GM19193 (cell line): Measurements from ENCODE around the gene SLC9A5.

Experiments
- POLR2A ChIP-seq: IDR thresholded peaks from 4 replicates; pipeline ENCODE4 v1.6.1; 2011; ENCODE audit not compliant: insufficient read depth, insufficient read length; ENCODE audit errors: extremely low read depth

The SLC9A5 gene

GRCh38 chr16:67254801-67255552 lies 6.2 kb downstream of the SLC9A5 start:
- TF ChIP-seq POLR2A: no peak

GRCh38 chr16:67255553-67256221 lies 6.9 kb downstream of the SLC9A5 start:
- TF ChIP-seq POLR2A: no peak

- TF ChIP-seq POLR2A: no peak
Measured at GRCh38 chr16:67256701-67257230, 8.0 kb downstream of the SLC9A5 start.

- TF ChIP-seq POLR2A: no peak
Measured at GRCh38 chr16:67257486-67258160, 8.8 kb downstream of the SLC9A5 start.

GRCh38 chr16:67258161-67258835 lies 9.5 kb downstream of the SLC9A5 start:
- no peak for TF ChIP-seq POLR2A

GRCh38 chr16:67259705-67260104 lies 10.9 kb downstream of the SLC9A5 start:
- TF ChIP-seq POLR2A: no peak

- TF ChIP-seq POLR2A: no peak
Measured at GRCh38 chr16:67260426-67261063, 11.8 kb downstream of the SLC9A5 start.

- TF ChIP-seq POLR2A: no peak
Measured at GRCh38 chr16:67263201-67263600, 14.4 kb downstream of the SLC9A5 start.

GRCh38 chr16:67264277-67264676 lies 15.5 kb downstream of the SLC9A5 start:
- TF ChIP-seq POLR2A: no peak

GRCh38 chr16:67264866-67265265 lies 16.1 kb downstream of the SLC9A5 start:
- TF ChIP-seq POLR2A: no peak

GRCh38 chr16:67265834-67266233 lies 17.1 kb downstream of the SLC9A5 start:
- TF ChIP-seq POLR2A: no peak

- TF ChIP-seq POLR2A: no peak
Measured at GRCh38 chr16:67268136-67268579, 19.4 kb downstream of the SLC9A5 start.

GRCh38 chr16:67269766-67270165 lies 21.0 kb downstream of the SLC9A5 start:
- no peak for TF ChIP-seq POLR2A

GRCh38 chr16:67270931-67271338 lies 22.2 kb downstream of the SLC9A5 start:
- no peak for TF ChIP-seq POLR2A
